H9 (cell line): ENCODE measurements around the gene MRAS. TPM values are rescaled to one million over a fixed set of nuclear protein-coding genes. Genes with fewer than 3 reads are reported as not detected.

Experiments used
- DNase-seq: peaks from one replicate; pipeline ENCODE4 v3.0.0-alpha.2; 2017
- H2AFZ ChIP-seq: one replicate; pipeline ENCODE4 v1.6.1; 2013; ENCODE audit warnings: mild to moderate bottlenecking, low read length, control low read depth, moderate library complexity
- H2AK5ac ChIP-seq: 2 replicates; pipeline ENCODE4 v1.6.1; 2013; ENCODE audit warnings: low read length, control low read depth, mixed read lengths; ENCODE audit not compliant: insufficient read length
- H2BK120ac ChIP-seq: one replicate; pipeline ENCODE4 v1.6.1; 2013; ENCODE audit warnings: low read depth, mild to moderate bottlenecking, low read length, control low read depth, inconsistent platforms; ENCODE audit not compliant: poor library complexity, severe bottlenecking
- H2BK12ac ChIP-seq: 2 replicates; pipeline ENCODE4 v1.6.1; 2013; ENCODE audit warnings: low read length, control low read depth, mixed read lengths, low read depth; ENCODE audit not compliant: insufficient read length
- H2BK15ac ChIP-seq: 2 replicates; pipeline ENCODE4 v1.6.1; 2013; ENCODE audit warnings: low read depth, low read length, control low read depth
- H2BK20ac ChIP-seq: one replicate; pipeline ENCODE4 v1.6.1; 2013; ENCODE audit warnings: low read depth, mild to moderate bottlenecking, low read length, control low read depth, inconsistent platforms; ENCODE audit not compliant: poor library complexity, severe bottlenecking
- H2BK5ac ChIP-seq: 2 replicates; pipeline ENCODE4 v1.6.1; 2013; ENCODE audit warnings: low read length, control low read depth, mixed read lengths; ENCODE audit not compliant: insufficient read length
- H3K14ac ChIP-seq: 2 replicates; pipeline ENCODE4 v1.6.1; 2013; ENCODE audit warnings: low read length, control low read depth; ENCODE audit not compliant: insufficient read depth
- H3K18ac ChIP-seq: 2 replicates; pipeline ENCODE4 v1.6.1; 2013; ENCODE audit warnings: low read depth, mild to moderate bottlenecking, mixed read lengths, low read length, control low read depth; ENCODE audit not compliant: insufficient read length
- H3K23ac ChIP-seq: 2 replicates; pipeline ENCODE4 v1.6.1; 2013; ENCODE audit warnings: low read length, control low read depth, mixed read lengths, low read depth; ENCODE audit not compliant: insufficient read length
- H3K23me2 ChIP-seq: 2 replicates; pipeline ENCODE4 v1.6.1; 2013; ENCODE audit warnings: low read depth, mild to moderate bottlenecking, mixed read lengths, low read length, control low read depth; ENCODE audit not compliant: insufficient read length, poor library complexity, severe bottlenecking
- H3K27ac ChIP-seq: 2 replicates; pipeline ENCODE4 v1.5.1; 2013; ENCODE audit warnings: low read length, control low read depth, mixed read lengths, low read depth; ENCODE audit not compliant: insufficient read length
- H3K27me3 ChIP-seq: 2 replicates; pipeline ENCODE4 v1.6.1; 2013; ENCODE audit warnings: low read length, control low read depth, inconsistent platforms; ENCODE audit not compliant: insufficient read depth
- H3K4ac ChIP-seq: 2 replicates; pipeline ENCODE4 v1.6.1; 2013; ENCODE audit warnings: low read depth, mild to moderate bottlenecking, control low read depth, inconsistent platforms, low read length, moderate library complexity
- H3K4me1 ChIP-seq: 2 replicates; pipeline ENCODE4 v1.6.1; 2013; ENCODE audit warnings: low read length, control low read depth, inconsistent platforms; ENCODE audit not compliant: insufficient read depth
- H3K4me2 ChIP-seq: 2 replicates; pipeline ENCODE4 v1.6.1; 2013; ENCODE audit warnings: low read length, control low read depth, mixed read lengths; ENCODE audit not compliant: insufficient read length, insufficient read depth
- H3K56ac ChIP-seq: 2 replicates; pipeline ENCODE4 v1.6.1; 2013; ENCODE audit warnings: low read depth, mild to moderate bottlenecking, mixed read lengths, low read length, control low read depth; ENCODE audit not compliant: insufficient read length
- H3K79me1 ChIP-seq: 2 replicates; pipeline ENCODE4 v1.6.1; 2013; ENCODE audit warnings: low read depth, mild to moderate bottlenecking, moderate library complexity, low read length, control low read depth, inconsistent platforms; ENCODE audit not compliant: insufficient read depth, poor library complexity, severe bottlenecking
- H3K79me2 ChIP-seq: 2 replicates; pipeline ENCODE4 v1.6.1; 2013; ENCODE audit warnings: low read length, control low read depth, inconsistent platforms; ENCODE audit not compliant: insufficient read depth
- H3K9ac ChIP-seq: 2 replicates; pipeline ENCODE4 v1.6.1; 2013; ENCODE audit warnings: low read length, control low read depth, mixed read lengths; ENCODE audit not compliant: insufficient read length; ENCODE audit errors: extremely low read depth
- H3K9me3 ChIP-seq: one replicate; pipeline ENCODE4 v1.6.1; 2013; ENCODE audit warnings: low read depth, low read length, inconsistent platforms; ENCODE audit not compliant: control insufficient read depth
- H3T11ph ChIP-seq: one replicate; pipeline ENCODE4 v1.6.1; 2013; ENCODE audit warnings: mild to moderate bottlenecking, low read length, control low read depth, inconsistent platforms
- H4K20me1 ChIP-seq: one replicate; pipeline ENCODE4 v1.6.1; 2013; ENCODE audit not compliant: control insufficient read depth, insufficient read length, insufficient read depth
- H4K5ac ChIP-seq: 2 replicates; pipeline ENCODE4 v1.6.1; 2013; ENCODE audit warnings: low read depth, mild to moderate bottlenecking, mixed read lengths, low read length, control low read depth; ENCODE audit not compliant: insufficient read length
- H4K8ac ChIP-seq: replicated peaks from 2 replicates; pipeline ENCODE4 v1.6.1; 2013; ENCODE audit warnings: low read length, control low read depth, mixed read lengths, low read depth; ENCODE audit not compliant: insufficient read length
- H4K91ac ChIP-seq: 2 replicates; pipeline ENCODE4 v1.6.1; 2013; ENCODE audit warnings: low read depth, mild to moderate bottlenecking, moderate library complexity, mixed read lengths, low read length, control low read depth; ENCODE audit not compliant: insufficient read length
- H3K27ac Mint-ChIP-seq, 3 experiments: 2 replicates in 2 of 3; 3 replicates in 1 of 3; pipeline ENCODE4 v1.8.0; 2020 to 2021; ENCODE audit warnings: mixed read lengths in 3 of 3, mild to moderate bottlenecking in 1 of 3, moderate library complexity in 1 of 3
- H3K27me3 Mint-ChIP-seq: 2 replicates; pipeline ENCODE4 v1.8.0; 2021; ENCODE audit warnings: low read depth, mild to moderate bottlenecking, moderate library complexity, mixed read lengths
- H3K36me3 Mint-ChIP-seq, 3 experiments: 2 replicates in 2 of 3; 3 replicates in 1 of 3; pipeline ENCODE4 v1.8.0; 2020 to 2021; ENCODE audit warnings: low read depth in 3 of 3, mixed read lengths in 3 of 3; ENCODE audit not compliant: insufficient read depth in 1 of 3
- H3K4me1 Mint-ChIP-seq, 2 experiments: 2 replicates each; pipeline ENCODE4 v1.8.0; 2020; ENCODE audit warnings: mixed read lengths in 2 of 2
- H3K4me3 Mint-ChIP-seq, 2 experiments: 2 replicates in 1 of 2; 3 replicates in 1 of 2; pipeline ENCODE4 v1.8.0; 2020 to 2021; ENCODE audit warnings: mild to moderate bottlenecking in 2 of 2, mixed read lengths in 2 of 2, moderate library complexity in 1 of 2
- H3K9me3 Mint-ChIP-seq, 2 experiments: 2 replicates in 1 of 2; 3 replicates in 1 of 2; pipeline ENCODE4 v1.8.0; 2020; ENCODE audit warnings: mild to moderate bottlenecking in 2 of 2, mixed read lengths in 2 of 2, moderate library complexity in 1 of 2
- WGBS: extraction: QIAGEN DNeasy Blood & Tissue Kit; methylation state at CpG from one replicate; pipeline ENCODE4 v1.1.7; 2013; ENCODE audit warnings: missing lambda C conversion rate, low lambda C conversion rate, mixed read lengths; ENCODE audit not compliant: insufficient read length; ENCODE audit errors: extremely low coverage; 5-methylcytosine and 5-hydroxymethylcytosine counted together
- total RNA-seq: library from RNA; stranded (reverse); gene quantifications from 2 replicates; pipeline ENCODE4 v1.2.1, GENCODE V29; 2021
- TF ChIP-seq, protein P1 (sequence below): fragments of 200-600 bp; sonication (generic); conservative IDR thresholded peaks from 3 replicates; pipeline ENCODE4 v1.8.0; 2021; ENCODE audit warnings: antibody characterized with exemption, mild to moderate bottlenecking

The MRAS gene
- total RNA-seq, 1 experiment from 2014 or later = 10.9 TPM

DNA sequence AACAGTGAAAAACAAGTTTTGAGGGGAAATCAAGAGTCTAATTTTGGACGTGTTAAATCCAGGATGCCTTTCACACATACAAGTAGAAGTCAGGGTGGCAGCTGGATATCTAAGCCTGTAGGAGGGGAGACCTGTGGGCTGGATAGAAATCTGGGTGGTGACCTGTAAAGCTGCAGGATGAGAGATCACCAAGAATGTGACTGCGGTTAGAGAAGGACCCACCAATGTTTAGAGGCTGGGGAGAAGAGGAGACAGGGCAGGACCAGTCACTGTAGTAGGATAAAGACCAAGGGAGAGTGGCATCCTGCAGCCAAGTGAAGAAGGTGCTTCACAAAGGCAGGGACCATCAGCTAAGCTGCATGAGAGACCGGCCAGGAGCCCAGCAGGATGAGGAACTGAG lies 36.2 kb downstream of the MRAS start:
- Histone ChIP-seq H3K27me3 (no peaks in the 10 kb centered on the region), H2AFZ (no peak overlapping the region), H2BK5ac (no peak overlapping the region), H3K4me2 (no peak overlapping the region), H2BK120ac (no peak overlapping the region), H3K14ac (no peak overlapping the region), H3K23ac (no peak overlapping the region), H3K23me2 (no peaks in the 10 kb centered on the region), H2BK20ac (no peak overlapping the region), H4K8ac (no peak overlapping the region), H3K56ac (no peak overlapping the region), H3T11ph (no peak overlapping the region), H3K79me1 (no peaks in the 10 kb centered on the region), H4K20me1 (no peaks in the 10 kb centered on the region), H2BK12ac (no peak overlapping the region), H3K18ac (no peak overlapping the region), H4K5ac (no peak overlapping the region), H3K79me2 (no peaks in the 10 kb centered on the region), H3K9ac (no peak overlapping the region), H2AK5ac (no peak overlapping the region), H3K27ac (no peak overlapping the region), H2BK15ac (no peak overlapping the region), H3K4me1 (no peaks in the 10 kb centered on the region), H3K9me3 (no peaks in the 10 kb centered on the region), H4K91ac (no peak overlapping the region), H3K4ac (no peak overlapping the region)
- TF ChIP-seq, protein P1, sequence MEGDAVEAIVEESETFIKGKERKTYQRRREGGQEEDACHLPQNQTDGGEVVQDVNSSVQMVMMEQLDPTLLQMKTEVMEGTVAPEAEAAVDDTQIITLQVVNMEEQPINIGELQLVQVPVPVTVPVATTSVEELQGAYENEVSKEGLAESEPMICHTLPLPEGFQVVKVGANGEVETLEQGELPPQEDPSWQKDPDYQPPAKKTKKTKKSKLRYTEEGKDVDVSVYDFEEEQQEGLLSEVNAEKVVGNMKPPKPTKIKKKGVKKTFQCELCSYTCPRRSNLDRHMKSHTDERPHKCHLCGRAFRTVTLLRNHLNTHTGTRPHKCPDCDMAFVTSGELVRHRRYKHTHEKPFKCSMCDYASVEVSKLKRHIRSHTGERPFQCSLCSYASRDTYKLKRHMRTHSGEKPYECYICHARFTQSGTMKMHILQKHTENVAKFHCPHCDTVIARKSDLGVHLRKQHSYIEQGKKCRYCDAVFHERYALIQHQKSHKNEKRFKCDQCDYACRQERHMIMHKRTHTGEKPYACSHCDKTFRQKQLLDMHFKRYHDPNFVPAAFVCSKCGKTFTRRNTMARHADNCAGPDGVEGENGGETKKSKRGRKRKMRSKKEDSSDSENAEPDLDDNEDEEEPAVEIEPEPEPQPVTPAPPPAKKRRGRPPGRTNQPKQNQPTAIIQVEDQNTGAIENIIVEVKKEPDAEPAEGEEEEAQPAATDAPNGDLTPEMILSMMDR = no peak
- H3K4me1 Mint-ChIP-seq = peaks cover 3 to 7% of the 10 kb centered on the region in 2 experiments
- no peak overlapping the region for H3K4me3 Mint-ChIP-seq
- H3K36me3 Mint-ChIP-seq = peaks cover 0 to 9% (median 0%) of the 10 kb centered on the region in 3 experiments; a peak in 4 of 7 replicates
- no peak overlapping the region for H3K27ac Mint-ChIP-seq
- H3K9me3 Mint-ChIP-seq = no peaks in the 10 kb centered on the region; a peak in 2 of 5 replicates
- no CpG with 5 or more reads among the region's 3 CpGs for WGBS
- DNase-seq = no peak
- no peaks in the 10 kb centered on the region; the same call in 1 of the 2 replicates for H3K27me3 Mint-ChIP-seq
